ENCODE measurements around the gene LRCH1. TPM values are rescaled to one million over a fixed set of nuclear protein-coding genes. Genes with fewer than 3 reads are reported as not detected.

Gene LRCH1
- total and polyA plus RNA-seq, 2 experiments from 2014 or later: 3.9 to 9.2 TPM

DNA sequence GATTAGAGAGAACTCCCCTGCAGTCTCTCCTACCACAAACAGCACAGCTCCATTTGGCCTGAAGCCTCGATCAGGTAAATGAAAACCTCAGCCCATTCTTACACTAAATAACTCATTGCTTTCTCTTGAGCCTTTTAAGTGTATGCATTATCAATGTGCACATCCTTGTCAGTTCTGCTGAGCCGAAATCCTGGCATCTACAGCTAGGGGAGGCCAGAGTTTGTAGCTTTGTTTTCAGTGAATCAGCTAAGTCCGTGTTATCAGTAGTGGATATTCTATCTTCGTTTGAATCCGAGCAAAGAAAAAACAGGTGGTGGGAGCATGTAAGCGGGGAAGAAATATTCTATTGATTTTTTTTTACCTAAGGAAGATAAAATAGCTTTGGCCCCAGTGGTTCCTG, 159.6 kb downstream of the LRCH1 start:
- Histone ChIP-seq H3K79me2 (replicated peaks; ENCODE audit: insufficient read depth) (no peaks in the 10 kb centered on the region), H3K27me3 (ENCODE audit: insufficient read depth) (no peaks in the 10 kb centered on the region), H3F3A (replicated peaks; ENCODE audit: low read depth) (no peaks in the 10 kb centered on the region), H3K36me3 (ENCODE audit: insufficient read depth) (no peaks in the 10 kb centered on the region; the same call in 1 of the 2 replicates), H4K20me1 (replicated peaks; ENCODE audit: insufficient read depth) (no peaks in the 10 kb centered on the region), H3K4me1 (ENCODE audit: insufficient read depth) (peaks cover 12% of the 10 kb centered on the region; the same call in 1 of the 2 replicates), H3K4me2 (no peak overlapping the region), H2AFZ (no peak overlapping the region), H3K27ac (ENCODE audit: low read depth) (no peak overlapping the region; the same call in 1 of the 2 replicates), H3K4me3 (no peak overlapping the region), H3K9me2 (ENCODE audit: insufficient read depth) (no peaks in the 10 kb centered on the region)
- Mint-ChIP-seq H3K4me3 (no peak overlapping the region), H3K27me3 (ENCODE audit: insufficient read depth, low read depth, poor library complexity) (no peaks in the 10 kb centered on the region), H3K4me1 (peaks cover 11% of the 10 kb centered on the region), H3K27ac (peak overlapping the region; percentile 24), H3K9me3 (no peaks in the 10 kb centered on the region), H3K36me3 (ENCODE audit: low read depth) (no peaks in the 10 kb centered on the region)
- TF ChIP-seq, protein P1, sequence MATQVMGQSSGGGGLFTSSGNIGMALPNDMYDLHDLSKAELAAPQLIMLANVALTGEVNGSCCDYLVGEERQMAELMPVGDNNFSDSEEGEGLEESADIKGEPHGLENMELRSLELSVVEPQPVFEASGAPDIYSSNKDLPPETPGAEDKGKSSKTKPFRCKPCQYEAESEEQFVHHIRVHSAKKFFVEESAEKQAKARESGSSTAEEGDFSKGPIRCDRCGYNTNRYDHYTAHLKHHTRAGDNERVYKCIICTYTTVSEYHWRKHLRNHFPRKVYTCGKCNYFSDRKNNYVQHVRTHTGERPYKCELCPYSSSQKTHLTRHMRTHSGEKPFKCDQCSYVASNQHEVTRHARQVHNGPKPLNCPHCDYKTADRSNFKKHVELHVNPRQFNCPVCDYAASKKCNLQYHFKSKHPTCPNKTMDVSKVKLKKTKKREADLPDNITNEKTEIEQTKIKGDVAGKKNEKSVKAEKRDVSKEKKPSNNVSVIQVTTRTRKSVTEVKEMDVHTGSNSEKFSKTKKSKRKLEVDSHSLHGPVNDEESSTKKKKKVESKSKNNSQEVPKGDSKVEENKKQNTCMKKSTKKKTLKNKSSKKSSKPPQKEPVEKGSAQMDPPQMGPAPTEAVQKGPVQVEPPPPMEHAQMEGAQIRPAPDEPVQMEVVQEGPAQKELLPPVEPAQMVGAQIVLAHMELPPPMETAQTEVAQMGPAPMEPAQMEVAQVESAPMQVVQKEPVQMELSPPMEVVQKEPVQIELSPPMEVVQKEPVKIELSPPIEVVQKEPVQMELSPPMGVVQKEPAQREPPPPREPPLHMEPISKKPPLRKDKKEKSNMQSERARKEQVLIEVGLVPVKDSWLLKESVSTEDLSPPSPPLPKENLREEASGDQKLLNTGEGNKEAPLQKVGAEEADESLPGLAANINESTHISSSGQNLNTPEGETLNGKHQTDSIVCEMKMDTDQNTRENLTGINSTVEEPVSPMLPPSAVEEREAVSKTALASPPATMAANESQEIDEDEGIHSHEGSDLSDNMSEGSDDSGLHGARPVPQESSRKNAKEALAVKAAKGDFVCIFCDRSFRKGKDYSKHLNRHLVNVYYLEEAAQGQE (IDR thresholded peaks at IDR 0.05; ENCODE audit: unreplicated experiment): no peak
- TF ChIP-seq, protein P2, sequence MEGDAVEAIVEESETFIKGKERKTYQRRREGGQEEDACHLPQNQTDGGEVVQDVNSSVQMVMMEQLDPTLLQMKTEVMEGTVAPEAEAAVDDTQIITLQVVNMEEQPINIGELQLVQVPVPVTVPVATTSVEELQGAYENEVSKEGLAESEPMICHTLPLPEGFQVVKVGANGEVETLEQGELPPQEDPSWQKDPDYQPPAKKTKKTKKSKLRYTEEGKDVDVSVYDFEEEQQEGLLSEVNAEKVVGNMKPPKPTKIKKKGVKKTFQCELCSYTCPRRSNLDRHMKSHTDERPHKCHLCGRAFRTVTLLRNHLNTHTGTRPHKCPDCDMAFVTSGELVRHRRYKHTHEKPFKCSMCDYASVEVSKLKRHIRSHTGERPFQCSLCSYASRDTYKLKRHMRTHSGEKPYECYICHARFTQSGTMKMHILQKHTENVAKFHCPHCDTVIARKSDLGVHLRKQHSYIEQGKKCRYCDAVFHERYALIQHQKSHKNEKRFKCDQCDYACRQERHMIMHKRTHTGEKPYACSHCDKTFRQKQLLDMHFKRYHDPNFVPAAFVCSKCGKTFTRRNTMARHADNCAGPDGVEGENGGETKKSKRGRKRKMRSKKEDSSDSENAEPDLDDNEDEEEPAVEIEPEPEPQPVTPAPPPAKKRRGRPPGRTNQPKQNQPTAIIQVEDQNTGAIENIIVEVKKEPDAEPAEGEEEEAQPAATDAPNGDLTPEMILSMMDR (conservative IDR thresholded peaks at IDR 0.05; ENCODE audit: low read depth in 2 of 2): peak; percentile 12 to 24; a peak in 2 of 4 replicates
- TF ChIP-seq ZNF331 (CRISPR knock-in tag; IDR thresholded peaks at IDR 0.05; ENCODE audit: low read depth): no peak
- no peak for TF ChIP-seq NANOG (IDR thresholded peaks at IDR 0.05; ENCODE audit: borderline replicate concordance)
- TF ChIP-seq ZNF114 (CRISPR knock-in tag; IDR thresholded peaks at IDR 0.05): no peak
- no peak for TF ChIP-seq JUNB (IDR thresholded peaks at IDR 0.05; ENCODE audit: unreplicated experiment)
- DNase-seq (ENCODE audit: low spot score) (peak; percentile 27), ATAC-seq (peak; percentile 35; the same call in 2 of the 3 replicates)

DNA sequence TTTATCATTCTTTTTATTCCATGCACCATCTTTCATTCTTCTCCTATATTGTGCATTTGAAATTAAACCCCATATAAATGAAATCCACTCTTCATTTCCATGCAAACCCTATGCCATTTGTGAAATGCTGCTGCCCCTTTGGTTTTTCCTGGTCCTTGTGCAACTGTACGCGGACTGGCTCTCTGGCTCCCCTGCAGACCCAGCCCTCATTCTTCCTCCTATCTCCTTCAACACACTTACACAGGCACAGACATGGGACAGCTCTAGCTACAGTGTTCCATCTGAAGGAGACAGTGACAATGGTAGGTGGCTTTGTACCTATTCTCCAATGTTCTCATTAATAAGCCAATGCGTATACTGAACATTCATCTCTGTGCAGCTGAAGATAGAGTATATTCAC, 162.4 kb downstream of the LRCH1 start:
- Mint-ChIP-seq H3K4me1 (peaks cover 11% of the 10 kb centered on the region), H3K27me3 (ENCODE audit: insufficient read depth, low read depth, poor library complexity) (no peaks in the 10 kb centered on the region), H3K36me3 (ENCODE audit: low read depth) (no peaks in the 10 kb centered on the region), H3K9me3 (no peaks in the 10 kb centered on the region), H3K4me3 (no peak overlapping the region), H3K27ac (no peak overlapping the region)
- no peak for DNase-seq (ENCODE audit: low spot score)
- Histone ChIP-seq H3K4me2 (no peak overlapping the region), H3K9me2 (ENCODE audit: insufficient read depth) (no peaks in the 10 kb centered on the region), H3F3A (replicated peaks; ENCODE audit: low read depth) (no peaks in the 10 kb centered on the region), H3K4me3 (no peak overlapping the region), H3K4me1 (ENCODE audit: insufficient read depth) (peaks cover 12% of the 10 kb centered on the region; the same call in 1 of the 2 replicates), H4K20me1 (replicated peaks; ENCODE audit: insufficient read depth) (no peaks in the 10 kb centered on the region), H2AFZ (no peak overlapping the region), H3K79me2 (replicated peaks; ENCODE audit: insufficient read depth) (no peaks in the 10 kb centered on the region), H3K27me3 (ENCODE audit: insufficient read depth) (no peaks in the 10 kb centered on the region), H3K27ac (ENCODE audit: low read depth) (no peak overlapping the region), H3K36me3 (ENCODE audit: insufficient read depth) (no peaks in the 10 kb centered on the region)
- ATAC-seq: no peak
- TF ChIP-seq POLR2AphosphoS5 (IDR thresholded peaks at IDR 0.05; ENCODE audit: low read depth): no peak
- TF ChIP-seq STAT1 (IDR thresholded peaks at IDR 0.05; ENCODE audit: unreplicated experiment): no peak
- TF ChIP-seq JUNB (IDR thresholded peaks at IDR 0.05; ENCODE audit: unreplicated experiment): no peak
- TF ChIP-seq NANOG (IDR thresholded peaks at IDR 0.05; ENCODE audit: borderline replicate concordance): no peak
- TF ChIP-seq, protein P1 (IDR thresholded peaks at IDR 0.05; ENCODE audit: unreplicated experiment): no peak
- TF ChIP-seq, protein P3, sequence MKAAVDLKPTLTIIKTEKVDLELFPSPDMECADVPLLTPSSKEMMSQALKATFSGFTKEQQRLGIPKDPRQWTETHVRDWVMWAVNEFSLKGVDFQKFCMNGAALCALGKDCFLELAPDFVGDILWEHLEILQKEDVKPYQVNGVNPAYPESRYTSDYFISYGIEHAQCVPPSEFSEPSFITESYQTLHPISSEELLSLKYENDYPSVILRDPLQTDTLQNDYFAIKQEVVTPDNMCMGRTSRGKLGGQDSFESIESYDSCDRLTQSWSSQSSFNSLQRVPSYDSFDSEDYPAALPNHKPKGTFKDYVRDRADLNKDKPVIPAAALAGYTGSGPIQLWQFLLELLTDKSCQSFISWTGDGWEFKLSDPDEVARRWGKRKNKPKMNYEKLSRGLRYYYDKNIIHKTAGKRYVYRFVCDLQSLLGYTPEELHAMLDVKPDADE (IDR thresholded peaks at IDR 0.05): no peak
